Stimulated activated effector memory CD8-positive, alpha-beta T cell treated with anti-CD3 and anti-CD28 coated beads, Interleukin-12 subunit alpha, Interleukin-12 subunit beta, amount 100 ng/mL, for 72 hours (primary cell): ENCODE measurements around the gene HTT-AS.

Experiments used
- ATAC-seq: fragments of 150-1000 bp; cut with Tn5 transposase; 2 replicates; pipeline ENCODE4 v1.10.0; 2021
- DNase-seq, 2 donors: peaks; one replicate each; pipeline ENCODE4 v3.0.0; 2021 to 2022; ENCODE audit warnings: low spot score in 2 of 2
- H3K27ac Mint-ChIP-seq: one replicate; pipeline ENCODE4 v1.8.0; 2022; ENCODE audit warnings: mild to moderate bottlenecking, mixed read lengths
- H3K36me3 Mint-ChIP-seq: one replicate; pipeline ENCODE4 v1.8.0; 2022; ENCODE audit warnings: mild to moderate bottlenecking, mixed read lengths
- H3K4me1 Mint-ChIP-seq: one replicate; pipeline ENCODE4 v1.8.0; 2022; ENCODE audit warnings: mixed read lengths
- H3K4me3 Mint-ChIP-seq: one replicate; pipeline ENCODE4 v1.8.0; 2022; ENCODE audit warnings: mild to moderate bottlenecking, mixed read lengths
- H3K9me3 Mint-ChIP-seq: one replicate; pipeline ENCODE4 v1.8.0; 2022; ENCODE audit warnings: mixed read lengths

HTT-AS gene

GRCh38 chr4:3031357-3032082, 42.8 kb downstream of the HTT-AS start:
- Mint-ChIP-seq H3K4me1 (no peaks in the 10 kb centered on the region), H3K36me3 (no peaks in the 10 kb centered on the region), H3K9me3 (no peaks in the 10 kb centered on the region), H3K27ac (no peak overlapping the region), H3K4me3 (no peak overlapping the region)
- no peak for DNase-seq
- no peak for ATAC-seq

DNA sequence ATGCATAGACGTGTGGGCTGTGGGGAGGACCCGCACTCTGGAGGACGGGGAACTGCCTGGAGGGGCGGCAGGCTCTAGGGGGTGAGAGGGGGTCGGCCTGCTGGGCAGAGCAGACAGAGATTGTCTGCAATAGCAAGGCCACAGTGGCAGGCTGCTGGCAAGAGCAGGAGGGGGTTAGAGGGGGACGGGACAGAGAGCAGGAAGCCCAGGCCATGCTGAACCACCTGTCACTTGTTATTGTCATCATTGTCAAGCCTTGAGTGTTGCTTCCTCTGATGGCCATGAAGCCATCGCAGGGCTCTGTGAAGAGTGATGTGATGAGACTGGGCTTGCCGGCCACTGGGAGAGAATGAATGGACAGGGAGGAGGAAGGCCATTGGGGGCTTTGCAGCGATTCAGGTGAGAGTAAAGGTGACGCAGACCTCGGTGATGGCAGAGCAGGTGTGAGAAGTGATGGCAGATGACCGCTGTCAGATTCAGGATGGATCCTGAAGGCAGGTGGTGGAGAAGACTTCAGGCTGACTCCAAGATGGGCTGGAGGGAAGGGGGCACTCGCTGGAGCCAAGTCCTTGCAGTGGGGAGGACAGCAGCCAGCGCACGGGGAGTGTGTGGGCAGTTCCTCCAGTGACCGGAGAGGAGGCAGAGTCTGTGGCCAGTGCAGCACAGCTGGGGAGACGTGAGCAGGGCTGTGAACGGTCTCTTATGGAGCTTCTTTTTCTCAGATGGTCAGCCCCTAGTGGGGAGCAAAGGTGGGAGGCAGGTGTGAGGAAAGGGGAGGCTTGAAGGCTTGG, 43.6 kb downstream of the HTT-AS start:
- H3K9me3 Mint-ChIP-seq: no peaks in the 10 kb centered on the region
- H3K4me3 Mint-ChIP-seq: no peak overlapping the region
- no peak for ATAC-seq
- H3K4me1 Mint-ChIP-seq: no peaks in the 10 kb centered on the region
- no peaks in the 10 kb centered on the region for H3K36me3 Mint-ChIP-seq
- no peak for DNase-seq
- peak overlapping the region; percentile 77 for H3K27ac Mint-ChIP-seq

GRCh38 chr4:3029464-3029863, 44.9 kb downstream of the HTT-AS start:
- no peak overlapping the region for H3K27ac Mint-ChIP-seq

GRCh38 chr4:3026540-3026939, 47.8 kb downstream of the HTT-AS start:
- Mint-ChIP-seq H3K36me3 (no peaks in the 10 kb centered on the region), H3K4me1 (peaks cover under 1% of the 10 kb centered on the region), H3K4me3 (no peak overlapping the region), H3K9me3 (peaks cover 7% of the 10 kb centered on the region), H3K27ac (no peak overlapping the region)
- no peak for ATAC-seq
- DNase-seq: no peak

More at GRCh38 chr4:3029464-3029863, 44.9 kb downstream of the HTT-AS start:
- no peaks in the 10 kb centered on the region for H3K4me1 Mint-ChIP-seq
- no peak overlapping the region for H3K4me3 Mint-ChIP-seq
- no peaks in the 10 kb centered on the region for H3K36me3 Mint-ChIP-seq
- DNase-seq (no peak), ATAC-seq (no peak)
- no peaks in the 10 kb centered on the region for H3K9me3 Mint-ChIP-seq

DNA sequence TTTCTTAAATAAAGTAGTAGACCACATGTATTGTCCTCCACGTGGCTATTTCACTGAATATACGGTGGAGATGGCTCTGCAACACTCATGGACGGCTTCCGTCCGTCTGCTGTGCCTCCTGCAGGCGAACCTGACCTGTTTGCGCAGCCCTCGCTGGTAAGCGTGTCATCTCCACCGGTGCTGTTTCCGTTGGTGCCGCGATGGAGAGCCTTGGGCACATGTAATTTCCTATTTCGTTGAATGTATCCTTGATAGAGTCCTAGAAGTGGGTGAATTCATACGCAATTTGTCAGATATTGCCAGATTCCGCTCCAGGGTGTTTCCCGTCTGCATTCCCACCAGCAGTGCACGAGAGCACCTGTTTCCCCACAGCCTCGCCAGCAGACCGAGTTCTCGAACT, 48.5 kb downstream of the HTT-AS start:
- DNase-seq: no peak
- no peak overlapping the region for H3K4me3 Mint-ChIP-seq
- peaks cover 7% of the 10 kb centered on the region for H3K4me1 Mint-ChIP-seq
- H3K9me3 Mint-ChIP-seq: peaks cover 7% of the 10 kb centered on the region
- ATAC-seq: no peak
- H3K36me3 Mint-ChIP-seq: no peaks in the 10 kb centered on the region
- H3K27ac Mint-ChIP-seq: no peak overlapping the region

- Mint-ChIP-seq H3K27ac (no peak overlapping the region), H3K4me1 (peaks cover 7% of the 10 kb centered on the region), H3K36me3 (no peaks in the 10 kb centered on the region), H3K9me3 (peaks cover 7% of the 10 kb centered on the region), H3K4me3 (no peak overlapping the region)
- DNase-seq (no peak), ATAC-seq (no peak)
These were observed 51.7 kb downstream of the HTT-AS start for GRCh38 chr4:3022651-3023050.

GRCh38 chr4:3022112-3022511, 52.2 kb downstream of the HTT-AS start:
- H3K4me3 Mint-ChIP-seq: no peak overlapping the region

GRCh38 chr4:3021627-3022026, 52.7 kb downstream of the HTT-AS start:
- DNase-seq (no peak), ATAC-seq (peak; percentile 87)
- H3K36me3 Mint-ChIP-seq: no peaks in the 10 kb centered on the region
- H3K27ac Mint-ChIP-seq: peak overlapping the region; percentile 48
- H3K9me3 Mint-ChIP-seq: peaks cover 7% of the 10 kb centered on the region
- peaks cover 7% of the 10 kb centered on the region for H3K4me1 Mint-ChIP-seq
- no peak overlapping the region for H3K4me3 Mint-ChIP-seq

More at GRCh38 chr4:3022112-3022511, 52.2 kb downstream of the HTT-AS start:
- peaks cover 7% of the 10 kb centered on the region for H3K9me3 Mint-ChIP-seq
- DNase-seq (no peak), ATAC-seq (no peak)
- peaks cover 7% of the 10 kb centered on the region for H3K4me1 Mint-ChIP-seq
- H3K27ac Mint-ChIP-seq: no peak overlapping the region
- H3K36me3 Mint-ChIP-seq: no peaks in the 10 kb centered on the region

GRCh38 chr4:3021127-3021526, 53.2 kb downstream of the HTT-AS start:
- Mint-ChIP-seq H3K4me3 (no peak overlapping the region), H3K9me3 (peaks cover 7% of the 10 kb centered on the region), H3K27ac (peak overlapping the region; percentile 48), H3K36me3 (no peaks in the 10 kb centered on the region), H3K4me1 (peaks cover 7% of the 10 kb centered on the region)
- DNase-seq: no peak
- peak; percentile 27 for ATAC-seq

GRCh38 chr4:3019145-3019846, 55.0 kb downstream of the HTT-AS start:
- DNase-seq: no peak
- Mint-ChIP-seq H3K4me1 (peaks cover 13% of the 10 kb centered on the region), H3K27ac (no peak overlapping the region), H3K4me3 (no peak overlapping the region), H3K36me3 (no peaks in the 10 kb centered on the region), H3K9me3 (peaks cover 7% of the 10 kb centered on the region)
- ATAC-seq: no peak

GRCh38 chr4:3017504-3017903, 56.8 kb downstream of the HTT-AS start:
- no peak for ATAC-seq

GRCh38 chr4:3016961-3017360, 57.4 kb downstream of the HTT-AS start:
- DNase-seq (no peak), ATAC-seq (no peak)
- peaks cover 24% of the 10 kb centered on the region for H3K4me1 Mint-ChIP-seq
- no peak overlapping the region for H3K4me3 Mint-ChIP-seq
- no peak overlapping the region for H3K27ac Mint-ChIP-seq
- no peaks in the 10 kb centered on the region for H3K9me3 Mint-ChIP-seq
- no peaks in the 10 kb centered on the region for H3K36me3 Mint-ChIP-seq

More at GRCh38 chr4:3017504-3017903, 56.8 kb downstream of the HTT-AS start:
- no peaks in the 10 kb centered on the region for H3K36me3 Mint-ChIP-seq
- no peaks in the 10 kb centered on the region for H3K9me3 Mint-ChIP-seq
- H3K4me1 Mint-ChIP-seq: peaks cover 24% of the 10 kb centered on the region
- DNase-seq: no peak
- H3K4me3 Mint-ChIP-seq: no peak overlapping the region
- no peak overlapping the region for H3K27ac Mint-ChIP-seq

- peak; percentile 91 for ATAC-seq
- H3K4me1 Mint-ChIP-seq: peaks cover 30% of the 10 kb centered on the region
These were observed 60.4 kb downstream of the HTT-AS start for GRCh38 chr4:3013839-3014350.

More at GRCh38 chr4:3013839-3014350, 60.4 kb downstream of the HTT-AS start:
- DNase-seq: peak in 1 of 2 donors; percentile 63
- H3K27ac Mint-ChIP-seq: peak overlapping the region; percentile 21
- H3K36me3 Mint-ChIP-seq: no peaks in the 10 kb centered on the region
- H3K9me3 Mint-ChIP-seq: no peaks in the 10 kb centered on the region
- peak overlapping the region; percentile 41 for H3K4me3 Mint-ChIP-seq
